Liver (tissue), 9 donors: Measurements from ENCODE around the gene ABITRAM. TPM values are rescaled to one million over a fixed set of nuclear protein-coding genes. Genes with fewer than 3 reads are reported as not detected.

Experiments
- DNase-seq: peaks from one replicate; pipeline ENCODE4 v3.0.0-alpha.2; 2017; ENCODE audit warnings: low spot score
- H3K27ac ChIP-seq, 2 donors: one replicate each; pipeline ENCODE4 v1.7.0; 2013; ENCODE audit warnings: inconsistent platforms in 2 of 2, low read length in 2 of 2, control low read depth in 1 of 2, low read depth in 1 of 2, mild to moderate bottlenecking in 1 of 2
- H3K27me3 ChIP-seq, 4 donors: one replicate each; pipeline versions ENCODE4 v1.6.1 to v1.7.0; 2013; ENCODE audit warnings: low read length in 3 of 4, inconsistent platforms in 1 of 4, mild to moderate bottlenecking in 1 of 4, moderate library complexity in 1 of 4; ENCODE audit not compliant: control insufficient read depth in 4 of 4, insufficient read depth in 4 of 4
- H3K36me3 ChIP-seq, 4 donors: one replicate each; pipeline versions ENCODE4 v1.6.1 to v1.7.0; 2013; ENCODE audit warnings: low read length in 3 of 4, mild to moderate bottlenecking in 3 of 4, low read depth in 1 of 4, moderate library complexity in 1 of 4; ENCODE audit not compliant: control insufficient read depth in 4 of 4, insufficient read depth in 3 of 4
- H3K4me1 ChIP-seq, 4 donors: one replicate each; pipeline versions ENCODE4 v1.6.1 to v1.7.0; 2013; ENCODE audit warnings: low read length in 3 of 4, mild to moderate bottlenecking in 3 of 4, moderate library complexity in 1 of 4; ENCODE audit not compliant: control insufficient read depth in 4 of 4, insufficient read depth in 4 of 4
- H3K4me3 ChIP-seq, 3 donors: one replicate each; pipeline versions ENCODE4 v1.6.1 to v1.7.0; 2013; ENCODE audit warnings: low read length in 3 of 3, control low read depth in 1 of 3, low read depth in 1 of 3, mild to moderate bottlenecking in 1 of 3
- H3K9ac ChIP-seq, 2 donors: one replicate each; pipeline ENCODE4 v1.7.0; 2013; ENCODE audit warnings: low read length in 2 of 2, mild to moderate bottlenecking in 2 of 2, moderate library complexity in 2 of 2, control low read depth in 1 of 2, low read depth in 1 of 2
- H3K9me3 ChIP-seq, 4 donors: one replicate each; pipeline versions ENCODE4 v1.6.1 to v1.7.0; 2013; ENCODE audit warnings: low read length in 3 of 4; ENCODE audit not compliant: control insufficient read depth in 4 of 4
- EGR1 ChIP-seq, 2 donors: IDR thresholded peaks; 2 replicates each; pipeline ENCODE4 v1.6.1; 2016 to 2018; ENCODE audit warnings: antibody characterized with exemption in 2 of 2, low read depth in 2 of 2
- FOXA1 ChIP-seq: IDR thresholded peaks from 2 replicates; pipeline ENCODE4 v1.6.1; 2016; ENCODE audit warnings: antibody characterized with exemption
- FOXA2 ChIP-seq: IDR thresholded peaks from 2 replicates; pipeline ENCODE4 v1.6.1; 2016; ENCODE audit warnings: antibody characterized with exemption
- GABPA ChIP-seq, 2 donors: IDR thresholded peaks in 1 of 2; conservative IDR thresholded peaks in 1 of 2; 2 replicates each; pipeline ENCODE4 v1.6.1; 2016; ENCODE audit warnings: antibody characterized with exemption in 2 of 2, mild to moderate bottlenecking in 1 of 2, moderate library complexity in 1 of 2
- HNF4A ChIP-seq, 2 donors: conservative IDR thresholded peaks; 2 replicates each; pipeline ENCODE4 v1.6.1; 2016; ENCODE audit warnings: antibody characterized with exemption in 2 of 2, mild to moderate bottlenecking in 2 of 2
- HNF4G ChIP-seq: IDR thresholded peaks from 2 replicates; pipeline ENCODE4 v1.6.1; 2016; ENCODE audit warnings: antibody characterized with exemption
- RAD21 ChIP-seq, 2 donors: IDR thresholded peaks; 2 replicates each; pipeline ENCODE4 v1.6.1; 2016; ENCODE audit warnings: antibody characterized with exemption in 2 of 2, mild to moderate bottlenecking in 2 of 2
- RXRA ChIP-seq, 2 donors: IDR thresholded peaks; 2 replicates each; pipeline ENCODE4 v1.6.1; 2017 to 2018; ENCODE audit warnings: antibody characterized with exemption in 2 of 2, mild to moderate bottlenecking in 1 of 2
- SP1 ChIP-seq: IDR thresholded peaks from 2 replicates; pipeline ENCODE4 v1.6.1; 2018; ENCODE audit warnings: antibody characterized with exemption, mild to moderate bottlenecking
- TAF1 ChIP-seq: conservative IDR thresholded peaks from 2 replicates; pipeline ENCODE4 v1.6.1; 2016; ENCODE audit warnings: antibody characterized with exemption, mild to moderate bottlenecking
- YY1 ChIP-seq: IDR thresholded peaks from 2 replicates; pipeline ENCODE4 v1.6.1; 2016; ENCODE audit warnings: antibody characterized with exemption, mild to moderate bottlenecking
- WGBS: extraction: QIAGEN DNeasy Blood & Tissue Kit; methylation state at CpG from one replicate; pipeline ENCODE4 v1.1.7; 2013; 5-methylcytosine and 5-hydroxymethylcytosine counted together
- polyA plus RNA-seq, 2 donors: library from polyadenylated mRNA; stranded (reverse) in 1 of 2; unstranded in 1 of 2; fragments of 200-250 nt in 1 of 2; fragments of >200 nt in 1 of 2; fragmentation: Nextera tagmentation in 1 of 2; extraction: Ambion mirVana in 1 of 2; gene quantifications; one replicate each; pipeline versions ENCODE4 v1.2.1 to v1.2.3, GENCODE V29; 2013 to 2015
- total RNA-seq, 2 donors: library from RNA; depleted of rRNA; stranded (reverse); fragments of >200 nt; gene quantifications; one replicate each; pipeline ENCODE4 v1.2.3, GENCODE V29; 2014
- TF ChIP-seq, protein P1 (sequence below): IDR thresholded peaks from 2 replicates; pipeline ENCODE4 v1.6.1; 2016; ENCODE audit warnings: antibody characterized with exemption, mild to moderate bottlenecking
- TF ChIP-seq, protein P2 (sequence below): IDR thresholded peaks from 2 replicates; pipeline ENCODE4 v1.6.1; 2016; ENCODE audit warnings: antibody characterized with exemption
- TF ChIP-seq, protein P3 (sequence below): IDR thresholded peaks from 2 replicates; pipeline ENCODE4 v1.6.1; 2016; ENCODE audit warnings: antibody characterized with exemption
- TF ChIP-seq, protein P4 (sequence below): fragments of 150-350 bp; IDR thresholded peaks from 2 replicates; pipeline ENCODE4 v1.5.1; 2017; ENCODE audit warnings: improper control_type of control experiment, low read depth, low read length; ENCODE audit not compliant: missing input control
- donor health status: healthy.
- donor health status: healthy.
- donor health status: healthy.
- donor health status: healthy.
- donor health status: healthy.

The ABITRAM gene
- total and polyA plus RNA-seq, 4 donors: 3.5 to 8.2 (median 5.5) TPM

DNA sequence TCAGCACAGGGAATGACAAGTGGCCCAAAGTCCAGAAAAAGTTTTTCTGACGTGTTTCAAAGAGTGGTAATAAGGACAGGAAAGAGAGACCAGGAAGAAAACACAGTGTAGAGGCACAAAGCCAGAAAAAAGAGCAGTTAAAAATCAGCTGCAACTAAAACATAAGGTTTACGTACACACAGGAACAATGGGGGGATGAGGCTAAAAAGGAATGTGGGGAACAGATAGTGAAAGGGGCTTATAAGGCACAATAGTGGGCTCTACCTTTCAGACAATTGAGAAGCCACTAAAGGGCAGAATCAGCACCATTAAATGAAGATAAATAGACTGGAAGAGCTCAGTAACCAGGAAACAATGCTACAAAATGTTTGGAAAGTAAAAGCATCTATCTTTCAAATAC, 5.8 kb upstream of the ABITRAM start:
- WGBS: 96% methylated on average over 2 of the region's 2 CpGs
- TF ChIP-seq TAF1: no peak
- no peak for TF ChIP-seq FOXA2
- no peak for TF ChIP-seq EGR1 (IDR thresholded peaks at IDR 0.05; ENCODE audit: low read depth in 2 of 2)
- TF ChIP-seq HNF4A (conservative IDR thresholded peaks at IDR 0.05): no peak
- TF ChIP-seq, protein P1, sequence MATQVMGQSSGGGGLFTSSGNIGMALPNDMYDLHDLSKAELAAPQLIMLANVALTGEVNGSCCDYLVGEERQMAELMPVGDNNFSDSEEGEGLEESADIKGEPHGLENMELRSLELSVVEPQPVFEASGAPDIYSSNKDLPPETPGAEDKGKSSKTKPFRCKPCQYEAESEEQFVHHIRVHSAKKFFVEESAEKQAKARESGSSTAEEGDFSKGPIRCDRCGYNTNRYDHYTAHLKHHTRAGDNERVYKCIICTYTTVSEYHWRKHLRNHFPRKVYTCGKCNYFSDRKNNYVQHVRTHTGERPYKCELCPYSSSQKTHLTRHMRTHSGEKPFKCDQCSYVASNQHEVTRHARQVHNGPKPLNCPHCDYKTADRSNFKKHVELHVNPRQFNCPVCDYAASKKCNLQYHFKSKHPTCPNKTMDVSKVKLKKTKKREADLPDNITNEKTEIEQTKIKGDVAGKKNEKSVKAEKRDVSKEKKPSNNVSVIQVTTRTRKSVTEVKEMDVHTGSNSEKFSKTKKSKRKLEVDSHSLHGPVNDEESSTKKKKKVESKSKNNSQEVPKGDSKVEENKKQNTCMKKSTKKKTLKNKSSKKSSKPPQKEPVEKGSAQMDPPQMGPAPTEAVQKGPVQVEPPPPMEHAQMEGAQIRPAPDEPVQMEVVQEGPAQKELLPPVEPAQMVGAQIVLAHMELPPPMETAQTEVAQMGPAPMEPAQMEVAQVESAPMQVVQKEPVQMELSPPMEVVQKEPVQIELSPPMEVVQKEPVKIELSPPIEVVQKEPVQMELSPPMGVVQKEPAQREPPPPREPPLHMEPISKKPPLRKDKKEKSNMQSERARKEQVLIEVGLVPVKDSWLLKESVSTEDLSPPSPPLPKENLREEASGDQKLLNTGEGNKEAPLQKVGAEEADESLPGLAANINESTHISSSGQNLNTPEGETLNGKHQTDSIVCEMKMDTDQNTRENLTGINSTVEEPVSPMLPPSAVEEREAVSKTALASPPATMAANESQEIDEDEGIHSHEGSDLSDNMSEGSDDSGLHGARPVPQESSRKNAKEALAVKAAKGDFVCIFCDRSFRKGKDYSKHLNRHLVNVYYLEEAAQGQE: no peak
- TF ChIP-seq YY1: no peak
- no peak for TF ChIP-seq SP1
- no peak for TF ChIP-seq HNF4G

DNA sequence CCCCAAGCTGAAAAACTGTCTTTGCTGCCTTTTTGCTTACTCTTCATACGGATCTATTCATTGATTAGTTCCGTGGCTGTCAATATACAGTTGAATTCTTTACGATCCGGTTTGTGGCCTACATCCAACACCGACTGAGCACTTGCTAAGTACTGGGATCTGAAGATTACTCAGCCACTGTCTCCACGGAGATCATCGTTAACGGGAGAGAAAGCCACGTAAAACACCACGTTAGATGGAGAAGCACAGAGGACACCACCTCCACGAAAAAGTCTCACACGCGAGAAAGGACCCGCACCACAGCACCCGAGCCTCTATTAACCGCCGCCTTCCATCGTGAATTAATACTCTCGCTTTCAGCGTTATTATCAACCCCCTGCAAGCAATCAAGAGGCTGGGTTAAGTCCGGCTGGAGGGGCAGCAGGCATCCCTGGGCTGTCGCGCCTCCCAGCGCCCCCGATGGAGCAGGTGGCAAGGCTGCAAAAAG, 926 bp upstream of the ABITRAM start:
- Histone ChIP-seq H3K27me3 (no peaks in the 10 kb centered on the region), H3K27ac (peak overlapping the region; percentile 71 to 96), H3K9ac (peak overlapping the region; percentile 61 to 95), H3K4me3 (peak overlapping the region; percentile 83 to 98 (median 85)), H3K9me3 (no peaks in the 10 kb centered on the region), H3K4me1 (peaks cover 5 to 27% (median 18%) of the 10 kb centered on the region in 4 donors), H3K36me3 (peaks cover 1 to 10% (median 7%) of the 10 kb centered on the region in 4 donors)
- under 1% methylated on average over 25 of the region's 25 CpGs for WGBS
- no peak for DNase-seq
- TF ChIP-seq FOXA1 (no peak), GABPA (IDR thresholded peaks at IDR 0.05 in 1 of 2, conservative IDR thresholded peaks at IDR 0.05 in 1 of 2) (no peak), RAD21 (IDR thresholded peaks at IDR 0.05) (no peak)
- TF ChIP-seq, protein P2, sequence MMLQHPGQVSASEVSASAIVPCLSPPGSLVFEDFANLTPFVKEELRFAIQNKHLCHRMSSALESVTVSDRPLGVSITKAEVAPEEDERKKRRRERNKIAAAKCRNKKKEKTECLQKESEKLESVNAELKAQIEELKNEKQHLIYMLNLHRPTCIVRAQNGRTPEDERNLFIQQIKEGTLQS: no peak

More for the DNA sequence above, 5.8 kb upstream of the ABITRAM start:
- H3K27ac ChIP-seq: no peak overlapping the region
- no peaks in the 10 kb centered on the region for H3K27me3 ChIP-seq
- peaks cover 5 to 17% (median 9%) of the 10 kb centered on the region in 4 donors for H3K4me1 ChIP-seq
- no peak overlapping the region for H3K4me3 ChIP-seq
- peaks cover 3 to 45% (median 37%) of the 10 kb centered on the region in 4 donors for H3K36me3 ChIP-seq
- H3K9ac ChIP-seq: no peak overlapping the region
- no peaks in the 10 kb centered on the region for H3K9me3 ChIP-seq
- no peak for DNase-seq

DNA sequence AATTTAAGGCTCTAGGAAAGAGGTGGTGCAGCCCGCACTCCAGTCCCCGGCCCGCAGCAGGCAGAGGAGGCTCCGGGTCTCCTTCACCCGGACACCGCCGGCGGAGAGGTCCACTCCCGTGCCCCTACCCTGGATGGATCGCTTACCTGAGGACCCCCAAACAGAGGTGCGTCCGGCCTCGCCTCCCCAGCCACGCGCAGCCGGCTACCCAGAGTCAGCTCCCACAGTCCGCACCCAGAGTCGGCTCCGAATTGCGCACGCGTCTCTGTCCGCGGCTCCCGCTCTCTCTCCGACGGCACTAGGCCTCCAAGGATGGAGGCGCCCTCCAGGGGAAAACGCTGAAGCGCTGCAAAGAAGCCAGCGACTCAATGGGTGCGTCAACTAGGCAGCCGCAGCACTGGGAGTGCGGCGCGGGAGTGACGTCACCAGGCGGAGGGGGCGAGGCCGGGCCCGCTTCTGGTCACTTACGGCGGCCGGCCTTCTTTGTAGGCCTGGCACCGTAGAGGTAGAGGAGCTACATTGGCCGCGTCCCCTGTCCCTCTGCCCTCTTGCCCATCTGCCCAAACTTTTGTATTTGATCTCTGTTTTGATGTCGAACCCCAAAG, 380 bp upstream of the ABITRAM start, which contains the start of gene ELP1:
Gene ELP1 (minus strand): TSS at position 407 of the 605 bp plus-strand sequence. CDS start 2,978 bp downstream, outside the sequence.
- under 1% methylated on average over 48 of the region's 48 CpGs for WGBS
- H3K27ac ChIP-seq: peak within 1 kb of the TSS; percentile 71 to 96
- H3K9me3 ChIP-seq: no peaks in the 10 kb centered on the region
- peak within 1 kb of the TSS; percentile 83 to 99 (median 98) for H3K4me3 ChIP-seq
- peak; percentile 95 for DNase-seq
- H3K27me3 ChIP-seq: no peaks in the 10 kb centered on the region
- peak within 1 kb of the TSS; percentile 78 to 95 for H3K9ac ChIP-seq
- peaks cover 5 to 27% (median 18%) of the 10 kb centered on the region in 4 donors for H3K4me1 ChIP-seq
- peaks cover 0 to 8% (median 4%) of the 10 kb centered on the region in 4 donors for H3K36me3 ChIP-seq
- TF ChIP-seq, protein P2: no peak
- TF ChIP-seq, protein P3, sequence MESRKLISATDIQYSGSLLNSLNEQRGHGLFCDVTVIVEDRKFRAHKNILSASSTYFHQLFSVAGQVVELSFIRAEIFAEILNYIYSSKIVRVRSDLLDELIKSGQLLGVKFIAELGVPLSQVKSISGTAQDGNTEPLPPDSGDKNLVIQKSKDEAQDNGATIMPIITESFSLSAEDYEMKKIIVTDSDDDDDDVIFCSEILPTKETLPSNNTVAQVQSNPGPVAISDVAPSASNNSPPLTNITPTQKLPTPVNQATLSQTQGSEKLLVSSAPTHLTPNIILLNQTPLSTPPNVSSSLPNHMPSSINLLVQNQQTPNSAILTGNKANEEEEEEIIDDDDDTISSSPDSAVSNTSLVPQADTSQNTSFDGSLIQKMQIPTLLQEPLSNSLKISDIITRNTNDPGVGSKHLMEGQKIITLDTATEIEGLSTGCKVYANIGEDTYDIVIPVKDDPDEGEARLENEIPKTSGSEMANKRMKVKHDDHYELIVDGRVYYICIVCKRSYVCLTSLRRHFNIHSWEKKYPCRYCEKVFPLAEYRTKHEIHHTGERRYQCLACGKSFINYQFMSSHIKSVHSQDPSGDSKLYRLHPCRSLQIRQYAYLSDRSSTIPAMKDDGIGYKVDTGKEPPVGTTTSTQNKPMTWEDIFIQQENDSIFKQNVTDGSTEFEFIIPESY: no peak
- TF ChIP-seq, protein P4, sequence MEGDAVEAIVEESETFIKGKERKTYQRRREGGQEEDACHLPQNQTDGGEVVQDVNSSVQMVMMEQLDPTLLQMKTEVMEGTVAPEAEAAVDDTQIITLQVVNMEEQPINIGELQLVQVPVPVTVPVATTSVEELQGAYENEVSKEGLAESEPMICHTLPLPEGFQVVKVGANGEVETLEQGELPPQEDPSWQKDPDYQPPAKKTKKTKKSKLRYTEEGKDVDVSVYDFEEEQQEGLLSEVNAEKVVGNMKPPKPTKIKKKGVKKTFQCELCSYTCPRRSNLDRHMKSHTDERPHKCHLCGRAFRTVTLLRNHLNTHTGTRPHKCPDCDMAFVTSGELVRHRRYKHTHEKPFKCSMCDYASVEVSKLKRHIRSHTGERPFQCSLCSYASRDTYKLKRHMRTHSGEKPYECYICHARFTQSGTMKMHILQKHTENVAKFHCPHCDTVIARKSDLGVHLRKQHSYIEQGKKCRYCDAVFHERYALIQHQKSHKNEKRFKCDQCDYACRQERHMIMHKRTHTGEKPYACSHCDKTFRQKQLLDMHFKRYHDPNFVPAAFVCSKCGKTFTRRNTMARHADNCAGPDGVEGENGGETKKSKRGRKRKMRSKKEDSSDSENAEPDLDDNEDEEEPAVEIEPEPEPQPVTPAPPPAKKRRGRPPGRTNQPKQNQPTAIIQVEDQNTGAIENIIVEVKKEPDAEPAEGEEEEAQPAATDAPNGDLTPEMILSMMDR: no peak
- TF ChIP-seq, protein P1: peak; percentile 27
- TF ChIP-seq RXRA (IDR thresholded peaks at IDR 0.05) (no peak), FOXA2 (no peak)
